H9 (cell line): ENCODE data around the gene USP3. TPM values are rescaled to one million over a fixed set of nuclear protein-coding genes. Genes with fewer than 3 reads are reported as not detected.

Experiments used
- DNase-seq: peaks from one replicate; pipeline ENCODE4 v3.0.0-alpha.2; 2017
- H2AFZ ChIP-seq: one replicate; pipeline ENCODE4 v1.6.1; 2013; ENCODE audit warnings: mild to moderate bottlenecking, low read length, control low read depth, moderate library complexity
- H2AK5ac ChIP-seq: 2 replicates; pipeline ENCODE4 v1.6.1; 2013; ENCODE audit warnings: low read length, control low read depth, mixed read lengths; ENCODE audit not compliant: insufficient read length
- H2BK120ac ChIP-seq: one replicate; pipeline ENCODE4 v1.6.1; 2013; ENCODE audit warnings: low read depth, mild to moderate bottlenecking, low read length, control low read depth, inconsistent platforms; ENCODE audit not compliant: poor library complexity, severe bottlenecking
- H2BK12ac ChIP-seq: 2 replicates; pipeline ENCODE4 v1.6.1; 2013; ENCODE audit warnings: low read length, control low read depth, mixed read lengths, low read depth; ENCODE audit not compliant: insufficient read length
- H2BK15ac ChIP-seq: 2 replicates; pipeline ENCODE4 v1.6.1; 2013; ENCODE audit warnings: low read depth, low read length, control low read depth
- H2BK20ac ChIP-seq: one replicate; pipeline ENCODE4 v1.6.1; 2013; ENCODE audit warnings: low read depth, mild to moderate bottlenecking, low read length, control low read depth, inconsistent platforms; ENCODE audit not compliant: poor library complexity, severe bottlenecking
- H2BK5ac ChIP-seq: 2 replicates; pipeline ENCODE4 v1.6.1; 2013; ENCODE audit warnings: low read length, control low read depth, mixed read lengths; ENCODE audit not compliant: insufficient read length
- H3K14ac ChIP-seq: 2 replicates; pipeline ENCODE4 v1.6.1; 2013; ENCODE audit warnings: low read length, control low read depth; ENCODE audit not compliant: insufficient read depth
- H3K18ac ChIP-seq: 2 replicates; pipeline ENCODE4 v1.6.1; 2013; ENCODE audit warnings: low read depth, mild to moderate bottlenecking, mixed read lengths, low read length, control low read depth; ENCODE audit not compliant: insufficient read length
- H3K23ac ChIP-seq: 2 replicates; pipeline ENCODE4 v1.6.1; 2013; ENCODE audit warnings: low read length, control low read depth, mixed read lengths, low read depth; ENCODE audit not compliant: insufficient read length
- H3K23me2 ChIP-seq: 2 replicates; pipeline ENCODE4 v1.6.1; 2013; ENCODE audit warnings: low read depth, mild to moderate bottlenecking, mixed read lengths, low read length, control low read depth; ENCODE audit not compliant: insufficient read length, poor library complexity, severe bottlenecking
- H3K27ac ChIP-seq: 2 replicates; pipeline ENCODE4 v1.5.1; 2013; ENCODE audit warnings: low read length, control low read depth, mixed read lengths, low read depth; ENCODE audit not compliant: insufficient read length
- H3K27me3 ChIP-seq: 2 replicates; pipeline ENCODE4 v1.6.1; 2013; ENCODE audit warnings: low read length, control low read depth, inconsistent platforms; ENCODE audit not compliant: insufficient read depth
- H3K4ac ChIP-seq: 2 replicates; pipeline ENCODE4 v1.6.1; 2013; ENCODE audit warnings: low read depth, mild to moderate bottlenecking, control low read depth, inconsistent platforms, low read length, moderate library complexity
- H3K4me1 ChIP-seq: 2 replicates; pipeline ENCODE4 v1.6.1; 2013; ENCODE audit warnings: low read length, control low read depth, inconsistent platforms; ENCODE audit not compliant: insufficient read depth
- H3K4me2 ChIP-seq: 2 replicates; pipeline ENCODE4 v1.6.1; 2013; ENCODE audit warnings: low read length, control low read depth, mixed read lengths; ENCODE audit not compliant: insufficient read length, insufficient read depth
- H3K56ac ChIP-seq: 2 replicates; pipeline ENCODE4 v1.6.1; 2013; ENCODE audit warnings: low read depth, mild to moderate bottlenecking, mixed read lengths, low read length, control low read depth; ENCODE audit not compliant: insufficient read length
- H3K79me1 ChIP-seq: 2 replicates; pipeline ENCODE4 v1.6.1; 2013; ENCODE audit warnings: low read depth, mild to moderate bottlenecking, moderate library complexity, low read length, control low read depth, inconsistent platforms; ENCODE audit not compliant: insufficient read depth, poor library complexity, severe bottlenecking
- H3K79me2 ChIP-seq: 2 replicates; pipeline ENCODE4 v1.6.1; 2013; ENCODE audit warnings: low read length, control low read depth, inconsistent platforms; ENCODE audit not compliant: insufficient read depth
- H3K9ac ChIP-seq: 2 replicates; pipeline ENCODE4 v1.6.1; 2013; ENCODE audit warnings: low read length, control low read depth, mixed read lengths; ENCODE audit not compliant: insufficient read length; ENCODE audit errors: extremely low read depth
- H3K9me3 ChIP-seq: one replicate; pipeline ENCODE4 v1.6.1; 2013; ENCODE audit warnings: low read depth, low read length, inconsistent platforms; ENCODE audit not compliant: control insufficient read depth
- H3T11ph ChIP-seq: one replicate; pipeline ENCODE4 v1.6.1; 2013; ENCODE audit warnings: mild to moderate bottlenecking, low read length, control low read depth, inconsistent platforms
- H4K20me1 ChIP-seq: one replicate; pipeline ENCODE4 v1.6.1; 2013; ENCODE audit not compliant: control insufficient read depth, insufficient read length, insufficient read depth
- H4K5ac ChIP-seq: 2 replicates; pipeline ENCODE4 v1.6.1; 2013; ENCODE audit warnings: low read depth, mild to moderate bottlenecking, mixed read lengths, low read length, control low read depth; ENCODE audit not compliant: insufficient read length
- H4K8ac ChIP-seq: replicated peaks from 2 replicates; pipeline ENCODE4 v1.6.1; 2013; ENCODE audit warnings: low read length, control low read depth, mixed read lengths, low read depth; ENCODE audit not compliant: insufficient read length
- H4K91ac ChIP-seq: 2 replicates; pipeline ENCODE4 v1.6.1; 2013; ENCODE audit warnings: low read depth, mild to moderate bottlenecking, moderate library complexity, mixed read lengths, low read length, control low read depth; ENCODE audit not compliant: insufficient read length
- H3K27ac Mint-ChIP-seq, 3 experiments: 2 replicates in 2 of 3; 3 replicates in 1 of 3; pipeline ENCODE4 v1.8.0; 2020 to 2021; ENCODE audit warnings: mixed read lengths in 3 of 3, mild to moderate bottlenecking in 1 of 3, moderate library complexity in 1 of 3
- H3K27me3 Mint-ChIP-seq: 2 replicates; pipeline ENCODE4 v1.8.0; 2021; ENCODE audit warnings: low read depth, mild to moderate bottlenecking, moderate library complexity, mixed read lengths
- H3K36me3 Mint-ChIP-seq, 3 experiments: 2 replicates in 2 of 3; 3 replicates in 1 of 3; pipeline ENCODE4 v1.8.0; 2020 to 2021; ENCODE audit warnings: low read depth in 3 of 3, mixed read lengths in 3 of 3; ENCODE audit not compliant: insufficient read depth in 1 of 3
- H3K4me1 Mint-ChIP-seq, 2 experiments: 2 replicates each; pipeline ENCODE4 v1.8.0; 2020; ENCODE audit warnings: mixed read lengths in 2 of 2
- H3K4me3 Mint-ChIP-seq, 2 experiments: 2 replicates in 1 of 2; 3 replicates in 1 of 2; pipeline ENCODE4 v1.8.0; 2020 to 2021; ENCODE audit warnings: mild to moderate bottlenecking in 2 of 2, mixed read lengths in 2 of 2, moderate library complexity in 1 of 2
- H3K9me3 Mint-ChIP-seq, 2 experiments: 2 replicates in 1 of 2; 3 replicates in 1 of 2; pipeline ENCODE4 v1.8.0; 2020; ENCODE audit warnings: mild to moderate bottlenecking in 2 of 2, mixed read lengths in 2 of 2, moderate library complexity in 1 of 2
- CTCF ChIP-seq: fragments of 200-600 bp; sonication (generic); conservative IDR thresholded peaks from 3 replicates; pipeline ENCODE4 v1.8.0; 2021; ENCODE audit warnings: antibody characterized with exemption, mild to moderate bottlenecking
- WGBS: extraction: QIAGEN DNeasy Blood & Tissue Kit; methylation state at CpG from one replicate; pipeline ENCODE4 v1.1.7; 2013; ENCODE audit warnings: missing lambda C conversion rate, low lambda C conversion rate, mixed read lengths; ENCODE audit not compliant: insufficient read length; ENCODE audit errors: extremely low coverage; 5-methylcytosine and 5-hydroxymethylcytosine counted together
- total RNA-seq: library from RNA; stranded (reverse); gene quantifications from 2 replicates; pipeline ENCODE4 v1.2.1, GENCODE V29; 2021

USP3 gene
- total RNA-seq, 1 experiment from 2014 or later: 14.2 TPM

GRCh38 chr15:63503739-63504246 lies 600 bp upstream of the USP3 start:
- H3K79me1 ChIP-seq: no peaks in the 10 kb centered on the region
- no peak overlapping the region for H2BK20ac ChIP-seq
- H3K27ac ChIP-seq: no peak overlapping the region
- no peak overlapping the region for H4K5ac ChIP-seq
- no peak overlapping the region for H2BK15ac ChIP-seq
- H2BK12ac ChIP-seq: no peak overlapping the region
- H2BK5ac ChIP-seq: no peak overlapping the region
- H3K56ac ChIP-seq: no peak overlapping the region
- H3K36me3 Mint-ChIP-seq: no peaks in the 10 kb centered on the region; a peak in 1 of 7 replicates
- no peak overlapping the region for H2AFZ ChIP-seq
- H3K18ac ChIP-seq: no peak overlapping the region
- H3K4me3 Mint-ChIP-seq: peak overlapping the region; percentile 61 to 87
- peaks cover 38% of the 10 kb centered on the region for H3K27me3 Mint-ChIP-seq
- no peaks in the 10 kb centered on the region for H3K79me2 ChIP-seq
- no peak overlapping the region for H4K8ac ChIP-seq
- H3K23me2 ChIP-seq: peaks cover 17% of the 10 kb centered on the region
- DNase-seq: peak; percentile 63
- no peaks in the 10 kb centered on the region for H3K9me3 ChIP-seq
- no peak overlapping the region for H3K23ac ChIP-seq
- H3T11ph ChIP-seq: no peak overlapping the region
- H3K27ac Mint-ChIP-seq: no peak overlapping the region; a peak in 1 of 7 replicates
- peaks cover 50% of the 10 kb centered on the region for H3K27me3 ChIP-seq
- H2AK5ac ChIP-seq: no peak overlapping the region
- no peak overlapping the region for H3K14ac ChIP-seq
- WGBS: no CpG with 5 or more reads among the region's 28 CpGs
- no peak overlapping the region for H4K91ac ChIP-seq
- no peak for TF ChIP-seq CTCF
- H2BK120ac ChIP-seq: no peak overlapping the region
- peaks cover 0 to 5% of the 10 kb centered on the region in 2 experiments; a peak in 2 of 5 replicates for H3K9me3 Mint-ChIP-seq
- no peak overlapping the region for H3K4ac ChIP-seq
- no peaks in the 10 kb centered on the region for H4K20me1 ChIP-seq
- peaks cover 30 to 54% of the 10 kb centered on the region in 2 experiments for H3K4me1 Mint-ChIP-seq
- H3K9ac ChIP-seq: no peak overlapping the region
- peaks cover 6% of the 10 kb centered on the region; the same call in 1 of the 2 replicates for H3K4me1 ChIP-seq
- peak overlapping the region; percentile 54 for H3K4me2 ChIP-seq
